ENCODE results near the gene MLXIP. TPM values are rescaled to one million over a fixed set of nuclear protein-coding genes. Genes with fewer than 3 reads are reported as not detected.

The MLXIP gene
- total and polyA plus RNA-seq, 2 of the 13 experiments (the other 11 are each of a cell fraction or from before 2014, with no cell fraction given): 5.3 to 6.7 TPM

- TF ChIP-seq, protein P1, sequence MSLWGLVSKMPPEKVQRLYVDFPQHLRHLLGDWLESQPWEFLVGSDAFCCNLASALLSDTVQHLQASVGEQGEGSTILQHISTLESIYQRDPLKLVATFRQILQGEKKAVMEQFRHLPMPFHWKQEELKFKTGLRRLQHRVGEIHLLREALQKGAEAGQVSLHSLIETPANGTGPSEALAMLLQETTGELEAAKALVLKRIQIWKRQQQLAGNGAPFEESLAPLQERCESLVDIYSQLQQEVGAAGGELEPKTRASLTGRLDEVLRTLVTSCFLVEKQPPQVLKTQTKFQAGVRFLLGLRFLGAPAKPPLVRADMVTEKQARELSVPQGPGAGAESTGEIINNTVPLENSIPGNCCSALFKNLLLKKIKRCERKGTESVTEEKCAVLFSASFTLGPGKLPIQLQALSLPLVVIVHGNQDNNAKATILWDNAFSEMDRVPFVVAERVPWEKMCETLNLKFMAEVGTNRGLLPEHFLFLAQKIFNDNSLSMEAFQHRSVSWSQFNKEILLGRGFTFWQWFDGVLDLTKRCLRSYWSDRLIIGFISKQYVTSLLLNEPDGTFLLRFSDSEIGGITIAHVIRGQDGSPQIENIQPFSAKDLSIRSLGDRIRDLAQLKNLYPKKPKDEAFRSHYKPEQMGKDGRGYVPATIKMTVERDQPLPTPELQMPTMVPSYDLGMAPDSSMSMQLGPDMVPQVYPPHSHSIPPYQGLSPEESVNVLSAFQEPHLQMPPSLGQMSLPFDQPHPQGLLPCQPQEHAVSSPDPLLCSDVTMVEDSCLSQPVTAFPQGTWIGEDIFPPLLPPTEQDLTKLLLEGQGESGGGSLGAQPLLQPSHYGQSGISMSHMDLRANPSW (CRISPR knock-in tag; IDR thresholded peaks at IDR 0.05; ENCODE audit: borderline replicate concordance): no peak
- TF ChIP-seq, protein P2, sequence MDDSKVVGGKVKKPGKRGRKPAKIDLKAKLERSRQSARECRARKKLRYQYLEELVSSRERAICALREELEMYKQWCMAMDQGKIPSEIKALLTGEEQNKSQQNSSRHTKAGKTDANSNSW (CRISPR knock-in tag; IDR thresholded peaks at IDR 0.05; ENCODE audit: borderline replicate concordance): peak; percentile 41; the same call in 1 of the 2 replicates
- TF ChIP-seq SRF (IDR thresholded peaks at IDR 0.05; ENCODE audit: low read depth, low read length) (no peak), STAT5B (CRISPR knock-in tag; IDR thresholded peaks at IDR 0.05) (no peak), TOPORS (CRISPR knock-in tag; IDR thresholded peaks at IDR 0.05) (0 out of 2 replicates have a peak, but pooled peaks have one; percentile 22), RFX3 (CRISPR knock-in tag; IDR thresholded peaks at IDR 0.05) (no peak), ZNF567 (CRISPR knock-in tag; IDR thresholded peaks at IDR 0.05; ENCODE audit: borderline replicate concordance) (no peak), PAWR (CRISPR knock-in tag; IDR thresholded peaks at IDR 0.05; ENCODE audit: borderline replicate concordance) (no peak), GTF3A (CRISPR knock-in tag; conservative IDR thresholded peaks at IDR 0.05) (no peak), CBX2 (IDR thresholded peaks at IDR 0.05; ENCODE audit: low read depth, low read length) (no peak), CBX2 (CRISPR knock-in tag; IDR thresholded peaks at IDR 0.05; ENCODE audit: low read depth) (no peak), ZBTB7B (CRISPR knock-in tag; IDR thresholded peaks at IDR 0.05) (no peak), POLR2AphosphoS5 (IDR thresholded peaks at IDR 0.05; ENCODE audit: low read depth, low read length) (no peak), IRF1 (CRISPR knock-in tag; IDR thresholded peaks at IDR 0.05; ENCODE audit: low read depth) (no peak), ZNF180 (CRISPR knock-in tag; IDR thresholded peaks at IDR 0.05; ENCODE audit: borderline replicate concordance, low read depth) (no peak), FOXA3 (CRISPR knock-in tag; IDR thresholded peaks at IDR 0.05) (peak; percentile 28; the same call in 1 of the 2 replicates), SALL1 (CRISPR knock-in tag; IDR thresholded peaks at IDR 0.05) (peak; percentile 93)
- TF ChIP-seq, protein P3, sequence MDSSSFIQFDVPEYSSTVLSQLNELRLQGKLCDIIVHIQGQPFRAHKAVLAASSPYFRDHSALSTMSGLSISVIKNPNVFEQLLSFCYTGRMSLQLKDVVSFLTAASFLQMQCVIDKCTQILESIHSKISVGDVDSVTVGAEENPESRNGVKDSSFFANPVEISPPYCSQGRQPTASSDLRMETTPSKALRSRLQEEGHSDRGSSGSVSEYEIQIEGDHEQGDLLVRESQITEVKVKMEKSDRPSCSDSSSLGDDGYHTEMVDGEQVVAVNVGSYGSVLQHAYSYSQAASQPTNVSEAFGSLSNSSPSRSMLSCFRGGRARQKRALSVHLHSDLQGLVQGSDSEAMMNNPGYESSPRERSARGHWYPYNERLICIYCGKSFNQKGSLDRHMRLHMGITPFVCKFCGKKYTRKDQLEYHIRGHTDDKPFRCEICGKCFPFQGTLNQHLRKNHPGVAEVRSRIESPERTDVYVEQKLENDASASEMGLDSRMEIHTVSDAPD (CRISPR knock-in tag; IDR thresholded peaks at IDR 0.05): no peak
- TF ChIP-seq, protein P4, sequence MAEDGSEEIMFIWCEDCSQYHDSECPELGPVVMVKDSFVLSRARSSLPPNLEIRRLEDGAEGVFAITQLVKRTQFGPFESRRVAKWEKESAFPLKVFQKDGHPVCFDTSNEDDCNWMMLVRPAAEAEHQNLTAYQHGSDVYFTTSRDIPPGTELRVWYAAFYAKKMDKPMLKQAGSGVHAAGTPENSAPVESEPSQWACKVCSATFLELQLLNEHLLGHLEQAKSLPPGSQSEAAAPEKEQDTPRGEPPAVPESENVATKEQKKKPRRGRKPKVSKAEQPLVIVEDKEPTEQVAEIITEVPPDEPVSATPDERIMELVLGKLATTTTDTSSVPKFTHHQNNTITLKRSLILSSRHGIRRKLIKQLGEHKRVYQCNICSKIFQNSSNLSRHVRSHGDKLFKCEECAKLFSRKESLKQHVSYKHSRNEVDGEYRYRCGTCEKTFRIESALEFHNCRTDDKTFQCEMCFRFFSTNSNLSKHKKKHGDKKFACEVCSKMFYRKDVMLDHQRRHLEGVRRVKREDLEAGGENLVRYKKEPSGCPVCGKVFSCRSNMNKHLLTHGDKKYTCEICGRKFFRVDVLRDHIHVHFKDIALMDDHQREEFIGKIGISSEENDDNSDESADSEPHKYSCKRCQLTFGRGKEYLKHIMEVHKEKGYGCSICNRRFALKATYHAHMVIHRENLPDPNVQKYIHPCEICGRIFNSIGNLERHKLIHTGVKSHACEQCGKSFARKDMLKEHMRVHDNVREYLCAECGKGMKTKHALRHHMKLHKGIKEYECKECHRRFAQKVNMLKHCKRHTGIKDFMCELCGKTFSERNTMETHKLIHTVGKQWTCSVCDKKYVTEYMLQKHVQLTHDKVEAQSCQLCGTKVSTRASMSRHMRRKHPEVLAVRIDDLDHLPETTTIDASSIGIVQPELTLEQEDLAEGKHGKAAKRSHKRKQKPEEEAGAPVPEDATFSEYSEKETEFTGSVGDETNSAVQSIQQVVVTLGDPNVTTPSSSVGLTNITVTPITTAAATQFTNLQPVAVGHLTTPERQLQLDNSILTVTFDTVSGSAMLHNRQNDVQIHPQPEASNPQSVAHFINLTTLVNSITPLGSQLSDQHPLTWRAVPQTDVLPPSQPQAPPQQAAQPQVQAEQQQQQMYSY (CRISPR knock-in tag; IDR thresholded peaks at IDR 0.05): peak; percentile 60
These were observed at the start of gene MLXIP (continued) for GRCh38 chr12:122078141-122079032.
